ENCODE data around the gene ORM1.
A peak's percentile ranks its signal among the peaks of the same experiment; 100 is the strongest.

The ORM1 gene

GRCh38 chr9:114344188-114344566, 21.3 kb downstream of the ORM1 start:
- no peak for DNase-seq (ENCODE audit: low read depth)

- DNase-seq (ENCODE audit: low read depth) = no peak
Observed at GRCh38 chr9:114344692-114345091, 21.8 kb downstream of the ORM1 start.

DNA sequence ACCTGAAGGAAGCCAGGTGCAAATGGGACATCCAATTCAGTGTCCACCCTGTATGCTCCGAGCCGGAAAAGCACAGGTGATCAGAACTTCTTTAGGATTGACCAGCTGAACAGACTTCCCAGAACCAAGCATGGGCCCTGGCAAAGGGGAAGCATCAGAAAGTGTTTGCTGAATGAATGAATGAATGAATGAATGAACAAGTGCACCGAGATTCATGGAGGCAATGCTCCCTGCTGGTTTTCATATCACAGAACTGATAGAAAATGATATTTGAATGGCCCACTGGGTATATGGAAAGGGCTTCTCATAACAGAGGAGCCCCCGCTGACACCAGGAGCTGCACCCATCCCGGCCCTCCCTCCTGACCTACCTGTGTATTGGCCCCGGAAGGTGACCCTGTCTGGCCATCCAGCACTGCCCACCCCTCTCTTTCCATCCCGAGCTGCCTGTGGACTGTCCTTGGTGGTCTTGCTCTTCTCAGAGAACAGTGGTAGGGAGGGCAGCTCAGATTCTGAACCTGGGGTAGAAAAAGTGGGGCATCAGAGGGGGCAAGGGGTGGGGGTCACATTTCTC, 22.7 kb downstream of the ORM1 start:
- DNase-seq (ENCODE audit: low read depth) = no peak

DNA sequence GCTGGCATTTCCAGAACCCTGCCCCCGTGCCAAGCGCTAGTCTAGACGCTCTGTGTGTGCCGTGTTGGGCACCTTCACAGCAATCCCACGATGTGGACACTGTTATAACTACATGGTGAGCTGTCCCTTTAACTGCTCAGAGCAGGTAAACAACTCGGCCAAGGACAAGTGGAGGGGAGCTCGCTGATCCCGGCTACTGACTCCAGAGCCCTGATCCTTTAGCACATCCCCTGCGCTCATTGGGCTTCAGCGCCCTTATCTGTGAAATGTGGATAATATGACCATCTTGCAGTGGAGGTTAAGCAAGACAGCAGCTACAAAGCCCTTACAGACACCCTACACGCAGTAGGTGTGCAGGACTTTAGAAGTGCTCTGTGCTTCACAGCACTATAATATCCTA, 23.2 kb downstream of the ORM1 start:
- DNase-seq (ENCODE audit: low read depth) = no peak

GRCh38 chr9:114347675-114348074, 24.8 kb downstream of the ORM1 start:
- no peak for DNase-seq (ENCODE audit: low read depth)

- DNase-seq (ENCODE audit: low read depth) = no peak
Observed at GRCh38 chr9:114348261-114348905, 25.5 kb downstream of the ORM1 start.

- peak; percentile 61 for DNase-seq (ENCODE audit: low read depth)
Observed at GRCh38 chr9:114348906-114349482, 26.1 kb downstream of the ORM1 start.

DNA sequence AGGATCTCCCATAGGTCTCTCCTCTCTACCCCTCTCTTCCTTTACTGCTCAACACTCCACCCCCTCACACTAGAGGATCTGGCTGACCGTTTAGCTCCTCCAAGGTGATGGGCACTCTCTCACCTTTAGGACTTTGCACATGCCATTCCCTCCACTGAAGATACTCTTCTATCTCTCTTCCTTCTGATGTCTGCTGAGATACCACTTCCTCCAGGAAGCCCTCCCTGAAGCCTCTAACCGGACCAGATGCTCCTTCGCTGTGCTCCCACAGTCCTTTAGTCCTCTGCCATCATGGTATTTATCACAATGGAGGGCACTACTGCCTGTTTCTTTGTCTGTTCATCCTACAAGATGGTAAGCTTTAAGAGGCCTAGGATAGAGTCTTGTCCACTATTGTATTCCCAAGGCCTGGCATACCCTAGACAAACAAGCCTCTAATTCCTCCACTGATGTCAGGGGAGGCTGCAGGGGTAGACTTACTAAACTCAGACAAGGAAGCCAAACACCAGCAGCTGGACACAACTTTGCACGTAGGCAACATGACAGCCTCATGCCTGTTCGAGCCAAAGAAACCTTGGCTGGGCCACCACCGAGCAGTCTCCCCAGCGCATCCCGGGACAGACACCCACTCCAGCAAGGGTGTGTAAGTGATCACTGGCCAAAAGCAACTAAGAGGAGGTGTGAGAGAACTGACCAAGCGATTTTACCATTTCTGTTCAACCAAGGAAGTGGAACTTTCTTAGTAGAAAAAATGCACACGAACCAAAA, 27.0 kb downstream of the ORM1 start:
- DNase-seq (ENCODE audit: low read depth) = no peak

- DNase-seq (ENCODE audit: low read depth) = no peak
Observed at GRCh38 chr9:114350636-114351401, 27.9 kb downstream of the ORM1 start.

DNA sequence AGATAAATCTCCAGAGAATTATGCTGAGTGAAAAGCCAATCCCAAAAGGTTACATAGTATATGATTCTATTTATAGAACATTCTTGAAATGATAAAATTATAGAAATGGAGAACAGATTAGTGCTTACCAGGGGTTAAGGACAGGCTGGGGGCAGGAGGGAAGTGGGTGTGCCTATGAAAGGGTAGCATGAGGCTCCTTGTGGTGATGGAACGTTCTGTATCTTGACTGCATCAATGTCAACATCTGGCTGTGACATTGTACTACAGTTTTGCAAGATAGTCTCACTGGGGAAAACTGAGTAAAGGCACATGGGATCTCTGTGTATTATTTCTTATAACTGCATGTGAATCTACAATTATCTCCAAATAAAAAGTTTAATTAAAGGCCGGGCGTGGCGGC, 29.0 kb downstream of the ORM1 start:
- DNase-seq (ENCODE audit: low read depth) = no peak

DNA sequence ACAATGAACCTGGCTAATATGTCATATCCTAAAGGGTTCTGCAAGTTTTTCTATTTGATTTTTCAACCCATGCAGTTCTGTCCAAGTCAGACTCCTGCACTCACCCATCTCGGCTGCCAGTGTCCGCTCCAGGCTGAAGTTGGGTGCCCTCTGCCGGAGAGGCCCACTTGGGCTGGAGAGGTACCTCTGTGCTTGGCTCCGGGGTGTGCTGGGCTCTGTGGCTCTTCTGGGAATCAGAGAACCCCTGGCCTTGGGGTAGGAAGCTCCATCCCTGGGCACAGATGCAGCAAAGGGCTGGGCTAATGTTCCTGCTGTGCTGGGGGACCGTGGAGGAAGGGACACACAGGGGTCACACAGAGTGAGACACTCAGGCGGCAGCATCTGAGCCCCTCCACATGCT, 32.9 kb downstream of the ORM1 start:
- DNase-seq (ENCODE audit: low read depth) = no peak

- no peak for DNase-seq (ENCODE audit: low read depth)
Observed at GRCh38 chr9:114356792-114357191, 33.9 kb downstream of the ORM1 start.

- DNase-seq (ENCODE audit: low read depth) = no peak
Observed at GRCh38 chr9:114357360-114357759, 34.5 kb downstream of the ORM1 start.

GRCh38 chr9:114357911-114358328, 35.0 kb downstream of the ORM1 start:
- no peak for DNase-seq (ENCODE audit: low read depth)

- DNase-seq (ENCODE audit: low read depth) = no peak
Observed at GRCh38 chr9:114359801-114360200, 36.9 kb downstream of the ORM1 start.

- DNase-seq (ENCODE audit: low read depth) = no peak
Observed at GRCh38 chr9:114361542-114361941, 38.6 kb downstream of the ORM1 start.

DNA sequence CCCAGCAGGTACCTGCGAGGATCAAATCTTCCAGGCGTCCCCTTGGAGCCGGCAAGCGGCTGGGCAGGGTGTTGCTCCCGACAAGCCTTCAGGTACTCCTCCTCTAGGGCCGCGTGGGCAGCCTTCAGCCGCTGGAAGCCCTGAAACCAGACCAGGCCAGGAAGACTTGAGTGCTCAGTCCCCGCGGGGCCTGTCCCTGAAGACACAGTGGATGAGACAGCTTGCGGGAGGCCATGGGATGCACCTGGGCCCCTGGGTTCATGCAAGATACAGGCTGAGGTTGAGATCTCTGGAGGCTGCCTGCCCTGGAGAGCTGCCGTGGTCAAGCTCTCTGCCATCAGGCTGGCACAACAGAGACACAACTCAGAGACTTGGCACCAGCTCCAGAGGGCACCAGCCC, 39.5 kb downstream of the ORM1 start:
- DNase-seq (ENCODE audit: low read depth) = no peak

GRCh38 chr9:114363424-114363823, 40.5 kb downstream of the ORM1 start:
- DNase-seq (ENCODE audit: low read depth) = no peak

- DNase-seq (ENCODE audit: low read depth) = no peak
Observed at GRCh38 chr9:114364134-114365041, 41.5 kb downstream of the ORM1 start.

DNA sequence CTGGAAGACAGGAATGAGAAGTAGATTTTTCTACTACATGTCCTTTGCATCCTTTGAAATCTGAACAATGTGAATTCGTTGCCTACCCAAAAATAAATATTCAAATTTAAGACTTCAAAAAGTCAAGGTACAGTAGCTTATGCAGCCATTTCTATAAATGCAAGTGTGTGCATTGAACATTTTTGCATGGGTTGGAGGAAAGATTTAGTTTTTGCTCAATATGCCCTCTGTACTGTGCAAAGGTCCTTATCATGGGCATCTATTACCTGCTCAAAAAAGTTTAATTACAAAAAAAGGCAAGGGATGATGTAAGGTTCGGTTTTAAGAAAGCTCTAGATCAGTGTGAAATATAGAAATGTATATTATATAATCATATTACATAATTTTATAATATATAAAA, 42.3 kb downstream of the ORM1 start:
- DNase-seq (ENCODE audit: low read depth) = no peak

Data from stimulated activated CD8-positive, alpha-beta memory T cell treated with anti-CD3 and anti-CD28 coated beads, Interleukin-12 subunit alpha, Interleukin-12 subunit beta, amount 100 ng/mL, for 4 hours (primary cell).